ENCODE data around the gene SUMO4.

GRCh38 chr6:149392535-149392934, 7.5 kb upstream of the SUMO4 start:
- TF ChIP-seq, protein P1, sequence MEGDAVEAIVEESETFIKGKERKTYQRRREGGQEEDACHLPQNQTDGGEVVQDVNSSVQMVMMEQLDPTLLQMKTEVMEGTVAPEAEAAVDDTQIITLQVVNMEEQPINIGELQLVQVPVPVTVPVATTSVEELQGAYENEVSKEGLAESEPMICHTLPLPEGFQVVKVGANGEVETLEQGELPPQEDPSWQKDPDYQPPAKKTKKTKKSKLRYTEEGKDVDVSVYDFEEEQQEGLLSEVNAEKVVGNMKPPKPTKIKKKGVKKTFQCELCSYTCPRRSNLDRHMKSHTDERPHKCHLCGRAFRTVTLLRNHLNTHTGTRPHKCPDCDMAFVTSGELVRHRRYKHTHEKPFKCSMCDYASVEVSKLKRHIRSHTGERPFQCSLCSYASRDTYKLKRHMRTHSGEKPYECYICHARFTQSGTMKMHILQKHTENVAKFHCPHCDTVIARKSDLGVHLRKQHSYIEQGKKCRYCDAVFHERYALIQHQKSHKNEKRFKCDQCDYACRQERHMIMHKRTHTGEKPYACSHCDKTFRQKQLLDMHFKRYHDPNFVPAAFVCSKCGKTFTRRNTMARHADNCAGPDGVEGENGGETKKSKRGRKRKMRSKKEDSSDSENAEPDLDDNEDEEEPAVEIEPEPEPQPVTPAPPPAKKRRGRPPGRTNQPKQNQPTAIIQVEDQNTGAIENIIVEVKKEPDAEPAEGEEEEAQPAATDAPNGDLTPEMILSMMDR (IDR thresholded peaks at IDR 0.05; ENCODE audit: control extremely low read depth in 1 of 3, insufficient read depth in 1 of 3, low read depth in 1 of 3, low read length in 3 of 3) = no peak
- no peak for TF ChIP-seq SP1 (IDR thresholded peaks at IDR 0.05; ENCODE audit: low read depth, low read length)
- no peak for TF ChIP-seq EZH2 (IDR thresholded peaks at IDR 0.05; ENCODE audit: low read depth, low read length, severe bottlenecking)
- TF ChIP-seq, protein P2, sequence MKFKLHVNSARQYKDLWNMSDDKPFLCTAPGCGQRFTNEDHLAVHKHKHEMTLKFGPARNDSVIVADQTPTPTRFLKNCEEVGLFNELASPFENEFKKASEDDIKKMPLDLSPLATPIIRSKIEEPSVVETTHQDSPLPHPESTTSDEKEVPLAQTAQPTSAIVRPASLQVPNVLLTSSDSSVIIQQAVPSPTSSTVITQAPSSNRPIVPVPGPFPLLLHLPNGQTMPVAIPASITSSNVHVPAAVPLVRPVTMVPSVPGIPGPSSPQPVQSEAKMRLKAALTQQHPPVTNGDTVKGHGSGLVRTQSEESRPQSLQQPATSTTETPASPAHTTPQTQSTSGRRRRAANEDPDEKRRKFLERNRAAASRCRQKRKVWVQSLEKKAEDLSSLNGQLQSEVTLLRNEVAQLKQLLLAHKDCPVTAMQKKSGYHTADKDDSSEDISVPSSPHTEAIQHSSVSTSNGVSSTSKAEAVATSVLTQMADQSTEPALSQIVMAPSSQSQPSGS (IDR thresholded peaks at IDR 0.05; ENCODE audit: low read length) = no peak
- no peak for TF ChIP-seq ZNF274 (IDR thresholded peaks at IDR 0.05; ENCODE audit: borderline replicate concordance, extremely low read depth, low read length)
- no peak for TF ChIP-seq CEBPB (IDR thresholded peaks at IDR 0.05; ENCODE audit: low read depth, low read length)
- TF ChIP-seq POLR2AphosphoS5 (IDR thresholded peaks at IDR 0.05; ENCODE audit: low read depth, low read length) = no peak
- no peak for TF ChIP-seq POLR2A (IDR thresholded peaks at IDR 0.05; ENCODE audit: control extremely low read depth in 1 of 2, low read depth in 2 of 2, low read length in 2 of 2)

Data from H1 (cell line).